DND-41 (cell line): ENCODE results near the gene METTL9.

Experiments used
- ATAC-seq: fragments of 200-7000 bp; cut with Tn5 transposase; 3 replicates; pipeline ENCODE4 v1.9.1; 2021; ENCODE audit warnings: low read depth; ENCODE audit not compliant: insufficient read depth
- DNase-seq: peaks from one replicate; pipeline ENCODE4 v3.0.0-alpha.2; 2020
- H2AFZ ChIP-seq: 2 replicates; pipeline ENCODE4 v1.6.0; 2012; ENCODE audit warnings: low read depth, low read length
- H3K27ac ChIP-seq: 2 replicates; pipeline ENCODE4 v1.5.1; 2012; ENCODE audit warnings: low read length, inconsistent platforms
- H3K27me3 ChIP-seq: fragments of 200-600 bp; sonication (generic); 2 replicates; pipeline ENCODE4 v1.6.0; 2012; ENCODE audit warnings: low read length, mild to moderate bottlenecking, inconsistent platforms; ENCODE audit not compliant: insufficient read depth, poor library complexity
- H3K36me3 ChIP-seq: 2 replicates; pipeline ENCODE4 v1.5.1; 2012; ENCODE audit warnings: low read length, inconsistent platforms; ENCODE audit not compliant: insufficient read depth
- H3K4me1 ChIP-seq: 2 replicates; pipeline ENCODE4 v1.5.1; 2012; ENCODE audit warnings: mild to moderate bottlenecking, low read length; ENCODE audit not compliant: insufficient read depth
- H3K4me2 ChIP-seq: 2 replicates; pipeline ENCODE4 v1.6.0; 2012; ENCODE audit warnings: mild to moderate bottlenecking, moderate library complexity, low read length, inconsistent platforms; ENCODE audit not compliant: insufficient read depth
- H3K4me3 ChIP-seq, 2 experiments: fragments of 200-600 bp in 1 of 2; shearing (Covaris generic) in 1 of 2; 2 replicates each; pipeline ENCODE4 v1.5.1; 2012 to 2016; ENCODE audit warnings: inconsistent platforms in 2 of 2, low read length in 2 of 2, mild to moderate bottlenecking in 2 of 2, low read depth in 1 of 2, moderate library complexity in 1 of 2
- H3K79me2 ChIP-seq: 2 replicates; pipeline ENCODE4 v1.6.0; 2012; ENCODE audit warnings: low read length, inconsistent platforms; ENCODE audit not compliant: insufficient read depth
- H3K9ac ChIP-seq: 2 replicates; pipeline ENCODE4 v1.6.0; 2012; ENCODE audit warnings: low read depth, mild to moderate bottlenecking, inconsistent platforms, low read length, moderate library complexity
- H3K9me3 ChIP-seq: 2 replicates; pipeline ENCODE4 v1.5.1; 2012; ENCODE audit warnings: low read length, moderate library complexity, mild to moderate bottlenecking, inconsistent platforms; ENCODE audit not compliant: insufficient read depth, severe bottlenecking
- H4K20me1 ChIP-seq: 2 replicates; pipeline ENCODE4 v1.6.0; 2012; ENCODE audit warnings: low read length; ENCODE audit not compliant: insufficient read depth
- CTCF ChIP-seq: IDR thresholded peaks from 2 replicates; pipeline ENCODE4 v1.5.1; 2012; ENCODE audit warnings: borderline replicate concordance, low read length, moderate library complexity, mild to moderate bottlenecking; ENCODE audit not compliant: poor library complexity, severe bottlenecking; ENCODE audit errors: extremely low read depth
- EZH2 ChIP-seq: IDR thresholded peaks from 3 replicates; pipeline ENCODE4 v1.6.1; 2012; ENCODE audit warnings: borderline replicate concordance, low read depth, mild to moderate bottlenecking, moderate library complexity, low read length, inconsistent platforms; ENCODE audit not compliant: severe bottlenecking

The METTL9 gene

GRCh38 chr16:21643785-21644184 is 44.4 kb downstream of the METTL9 start:
- Histone ChIP-seq H3K4me3 (no peak overlapping the region), H3K79me2 (peaks cover 58% of the 10 kb centered on the region), H2AFZ (no peak overlapping the region), H3K27ac (no peak overlapping the region), H3K27me3 (no peaks in the 10 kb centered on the region), H3K4me2 (0 out of 2 replicates have a peak overlapping the region, but pooled peaks have one; percentile 23), H3K9me3 (no peaks in the 10 kb centered on the region), H3K4me1 (peaks cover 41% of the 10 kb centered on the region), H4K20me1 (no peaks in the 10 kb centered on the region), H3K36me3 (peaks cover 15% of the 10 kb centered on the region; the same call in 1 of the 2 replicates), H3K9ac (no peak overlapping the region)
- ATAC-seq (no peak), DNase-seq (no peak)
- TF ChIP-seq EZH2 (no peak), CTCF (no peak)

- DNase-seq = no peak
- no peaks in the 10 kb centered on the region for H3K9me3 ChIP-seq
- H3K27ac ChIP-seq = peak overlapping the region; percentile 94
- no peaks in the 10 kb centered on the region for H4K20me1 ChIP-seq
- peaks cover 18% of the 10 kb centered on the region; the same call in 1 of the 2 replicates for H3K36me3 ChIP-seq
- H3K4me1 ChIP-seq = peaks cover 41% of the 10 kb centered on the region
- ATAC-seq = no peak
- H3K27me3 ChIP-seq = no peaks in the 10 kb centered on the region
- peak overlapping the region; percentile 19 to 52; a peak in 3 of 4 replicates for H3K4me3 ChIP-seq
- peak overlapping the region; percentile 50 for H2AFZ ChIP-seq
- H3K9ac ChIP-seq = peak overlapping the region; percentile 52
- H3K79me2 ChIP-seq = peaks cover 65% of the 10 kb centered on the region
- no peak for TF ChIP-seq EZH2
- TF ChIP-seq CTCF = no peak
- peak overlapping the region; percentile 67 for H3K4me2 ChIP-seq
Observed at GRCh38 chr16:21644674-21645073, 45.3 kb downstream of the METTL9 start.

- Histone ChIP-seq H3K4me2 (peak overlapping the region; percentile 67), H3K27me3 (no peaks in the 10 kb centered on the region), H3K9ac (peak overlapping the region; percentile 52), H2AFZ (peak overlapping the region; percentile 50), H3K79me2 (peaks cover 63% of the 10 kb centered on the region), H3K4me3 (peak overlapping the region; percentile 19 to 52; a peak in 3 of 4 replicates), H4K20me1 (no peaks in the 10 kb centered on the region), H3K9me3 (no peaks in the 10 kb centered on the region), H3K36me3 (peaks cover 18% of the 10 kb centered on the region; the same call in 1 of the 2 replicates), H3K4me1 (peaks cover 41% of the 10 kb centered on the region), H3K27ac (peak overlapping the region; percentile 94)
- no peak for TF ChIP-seq CTCF
- TF ChIP-seq EZH2 = no peak
- peak; percentile 73 for DNase-seq
- peak; percentile 82 for ATAC-seq
Observed at GRCh38 chr16:21645261-21645721, 45.9 kb downstream of the METTL9 start.

GRCh38 chr16:21646091-21646490 is 46.7 kb downstream of the METTL9 start:
- peak overlapping the region in 1 of 2 experiments; percentile 52; a peak in 2 of 4 replicates for H3K4me3 ChIP-seq
- peak overlapping the region; percentile 67 for H3K4me2 ChIP-seq

More at GRCh38 chr16:21646091-21646490, 46.7 kb downstream of the METTL9 start:
- no peaks in the 10 kb centered on the region for H4K20me1 ChIP-seq
- peak overlapping the region; percentile 94 for H3K27ac ChIP-seq
- no peak for TF ChIP-seq EZH2
- no peak for TF ChIP-seq CTCF
- peak overlapping the region; percentile 50 for H2AFZ ChIP-seq
- H3K9me3 ChIP-seq = no peaks in the 10 kb centered on the region
- H3K27me3 ChIP-seq = no peaks in the 10 kb centered on the region
- H3K9ac ChIP-seq = peak overlapping the region; percentile 52
- peaks cover 18% of the 10 kb centered on the region; the same call in 1 of the 2 replicates for H3K36me3 ChIP-seq
- DNase-seq (no peak), ATAC-seq (no peak)
- H3K79me2 ChIP-seq = peaks cover 59% of the 10 kb centered on the region
- H3K4me1 ChIP-seq = peaks cover 41% of the 10 kb centered on the region
